Stimulated activated CD4-positive, alpha-beta T cell treated with anti-CD3 and anti-CD28 coated beads, Interleukin-1b, Interleukin-23, amount 100 ng/mL, for 24 hours (primary cell): Measurements from ENCODE around the gene PSIP1.
"Not testable (repeated sequence)": the region's sequence is repeated elsewhere in the genome, so short reads cannot be mapped to it uniquely, and the experiment has no call there.

Experiments used
- DNase-seq, 4 experiments: peaks; one replicate each; pipeline ENCODE4 v3.0.0-alpha.2; 2020; ENCODE audit warnings: low read depth in 4 of 4, low spot score in 1 of 4

PSIP1 gene

DNA sequence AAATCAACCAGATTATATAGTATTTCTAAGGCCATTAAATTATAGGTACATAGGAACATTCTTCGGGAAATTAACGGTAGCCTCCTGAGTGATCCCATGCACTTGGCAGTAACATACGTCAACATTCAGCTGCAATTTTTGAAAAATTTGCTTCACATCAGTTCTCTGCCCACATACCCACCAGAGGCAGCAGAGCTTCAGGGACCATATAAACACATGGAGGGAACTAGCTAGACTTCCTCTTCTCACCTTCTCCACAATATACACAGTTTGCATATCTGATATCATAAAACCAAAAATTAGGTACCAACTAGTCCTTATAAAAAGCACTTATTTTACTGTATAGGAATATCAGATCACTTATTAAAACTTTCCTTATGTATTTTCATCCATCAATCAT, 4.8 kb downstream of the PSIP1 start:
- no peak for DNase-seq

DNA sequence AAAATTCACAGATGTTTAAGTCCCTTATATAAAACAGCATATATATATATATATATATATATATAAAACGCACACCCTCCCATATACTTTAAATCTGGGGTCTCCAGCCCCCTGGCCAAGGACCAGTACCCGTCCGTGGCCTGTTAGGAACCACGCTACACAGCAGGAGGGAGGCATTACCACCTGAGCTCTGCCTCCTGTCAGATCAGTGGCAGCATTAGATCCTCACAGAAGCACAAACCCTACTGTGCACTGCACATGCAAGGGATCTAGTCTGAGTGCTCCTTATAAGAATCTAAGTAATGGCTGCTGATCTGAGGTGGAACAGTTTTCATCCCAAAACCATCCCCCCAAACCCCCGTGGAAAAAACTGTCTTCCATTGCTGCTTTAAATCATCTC, 9.0 kb downstream of the PSIP1 start:
- DNase-seq = no peak

DNA sequence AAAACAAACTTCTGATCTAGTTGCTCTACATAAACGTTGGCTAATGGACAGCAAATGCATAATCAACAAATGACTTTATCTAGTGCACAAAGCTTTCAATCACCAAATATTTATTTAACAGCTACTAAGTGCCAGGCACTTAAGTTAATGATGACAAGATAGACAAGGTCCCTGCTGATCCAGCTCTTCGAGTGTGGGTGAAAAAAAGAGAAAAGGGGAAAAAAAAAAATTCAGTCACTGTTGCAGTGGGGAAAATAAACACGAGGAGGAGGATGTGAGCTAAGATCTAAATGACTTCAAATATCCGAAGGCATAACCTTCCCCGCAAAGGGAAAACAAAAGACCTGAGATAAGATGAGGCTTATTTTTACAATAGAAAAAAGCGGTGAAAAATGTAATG, 9.6 kb downstream of the PSIP1 start:
- no peak for DNase-seq

DNA sequence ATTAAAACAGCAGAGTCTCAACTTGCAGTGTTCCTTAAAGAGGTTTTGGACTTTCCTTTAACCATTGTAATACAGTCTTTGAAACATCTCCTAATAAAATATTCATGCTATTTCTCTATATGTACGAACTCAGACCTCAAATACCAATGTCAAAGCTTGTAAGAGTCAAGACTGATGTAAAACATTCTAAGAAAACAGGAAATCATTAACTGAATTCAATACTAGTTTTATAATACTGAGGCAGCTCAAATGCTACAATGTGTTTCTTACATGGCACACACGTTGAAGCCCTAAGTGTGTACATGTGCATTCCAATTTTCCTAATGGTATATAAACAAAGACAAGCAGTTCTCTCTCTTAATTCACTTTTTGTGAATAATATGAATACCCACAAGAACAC, 11.6 kb downstream of the PSIP1 start:
- DNase-seq = no peak

DNA sequence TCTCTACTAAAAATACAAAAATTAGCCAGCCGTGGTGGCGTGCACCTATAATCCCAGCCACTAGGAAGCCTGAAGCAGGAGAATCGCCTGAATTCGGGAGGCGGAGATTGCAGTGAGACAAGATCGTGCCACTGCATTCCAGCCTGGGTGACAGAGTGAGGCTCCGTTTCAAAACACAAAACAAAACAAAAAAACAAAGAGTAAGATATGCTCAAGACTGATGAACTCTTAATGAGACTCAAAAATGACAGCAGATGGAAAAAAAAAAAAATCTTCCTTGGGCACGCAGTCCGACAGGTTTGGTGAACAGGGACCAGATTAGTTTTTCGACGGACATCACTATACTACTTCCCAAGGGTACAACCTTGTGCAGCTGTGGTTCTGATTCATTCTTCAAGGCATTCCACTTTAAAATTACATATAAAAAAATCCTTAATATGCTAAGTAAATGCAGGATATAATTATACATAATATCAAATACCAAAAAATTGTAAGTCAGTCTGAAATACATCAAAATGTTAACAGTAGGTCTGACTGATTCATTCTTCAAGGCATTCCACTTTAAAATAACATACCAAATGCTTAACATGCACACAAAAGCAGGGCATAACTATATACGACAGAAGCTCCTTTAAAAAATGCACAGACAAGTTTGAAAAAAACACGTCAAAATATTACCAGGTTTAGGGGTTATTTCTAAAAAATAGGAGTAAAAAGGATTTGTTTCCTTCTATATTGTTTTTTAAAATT, 12.3 kb downstream of the PSIP1 start:
- no peak for DNase-seq

DNA sequence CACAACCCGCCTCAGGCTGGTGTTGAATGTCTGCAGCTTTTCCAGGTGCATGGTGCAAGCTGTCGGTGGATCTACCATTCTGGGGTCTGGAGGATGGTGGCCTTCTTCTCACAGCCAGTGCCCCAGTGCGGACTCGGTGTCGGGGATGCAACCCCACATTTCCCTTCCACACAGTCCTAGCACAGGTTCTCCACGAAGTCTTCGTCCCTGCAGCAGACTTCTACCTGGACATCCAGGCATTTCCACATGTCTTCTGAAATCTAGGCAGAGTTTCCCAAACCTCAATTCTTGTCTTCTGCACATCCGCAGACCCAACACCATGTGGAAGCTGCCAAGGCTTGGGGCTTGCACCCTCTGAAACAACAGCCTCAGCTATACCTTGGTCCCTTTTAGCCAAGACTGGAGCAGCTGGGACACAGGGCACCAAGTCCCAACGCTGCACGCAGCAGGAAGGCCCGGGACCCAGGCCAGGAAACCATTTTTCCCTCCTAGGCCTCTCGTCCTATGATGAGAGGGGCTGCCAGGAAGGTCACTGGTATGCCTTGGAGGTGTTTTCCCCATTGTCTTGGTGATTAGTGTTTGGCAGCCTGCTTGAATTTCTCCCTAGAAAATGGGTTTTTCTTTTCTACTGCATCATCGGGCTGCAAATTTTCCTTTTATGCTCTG, 18.2 kb downstream of the PSIP1 start:
- no peak for DNase-seq

DNA sequence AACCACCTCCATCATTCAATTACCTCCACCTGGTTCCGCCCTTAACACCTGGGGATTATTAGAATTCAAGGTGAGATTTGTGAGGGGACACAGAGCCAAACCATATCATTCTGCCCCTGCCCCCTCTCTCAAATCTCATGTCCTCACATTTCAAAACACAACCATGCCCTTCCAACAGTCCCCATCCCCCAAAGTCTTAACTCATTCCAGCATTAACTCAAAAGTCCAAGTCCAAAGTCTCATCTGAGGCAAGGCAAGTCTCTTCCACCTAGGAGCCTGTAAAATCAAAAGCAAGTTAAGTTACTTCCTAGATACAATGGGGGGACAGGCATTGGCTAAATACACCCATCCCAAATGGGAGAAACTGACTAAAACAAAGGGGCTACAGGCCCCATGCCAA, 18.8 kb downstream of the PSIP1 start:
- no peak for DNase-seq

DNA sequence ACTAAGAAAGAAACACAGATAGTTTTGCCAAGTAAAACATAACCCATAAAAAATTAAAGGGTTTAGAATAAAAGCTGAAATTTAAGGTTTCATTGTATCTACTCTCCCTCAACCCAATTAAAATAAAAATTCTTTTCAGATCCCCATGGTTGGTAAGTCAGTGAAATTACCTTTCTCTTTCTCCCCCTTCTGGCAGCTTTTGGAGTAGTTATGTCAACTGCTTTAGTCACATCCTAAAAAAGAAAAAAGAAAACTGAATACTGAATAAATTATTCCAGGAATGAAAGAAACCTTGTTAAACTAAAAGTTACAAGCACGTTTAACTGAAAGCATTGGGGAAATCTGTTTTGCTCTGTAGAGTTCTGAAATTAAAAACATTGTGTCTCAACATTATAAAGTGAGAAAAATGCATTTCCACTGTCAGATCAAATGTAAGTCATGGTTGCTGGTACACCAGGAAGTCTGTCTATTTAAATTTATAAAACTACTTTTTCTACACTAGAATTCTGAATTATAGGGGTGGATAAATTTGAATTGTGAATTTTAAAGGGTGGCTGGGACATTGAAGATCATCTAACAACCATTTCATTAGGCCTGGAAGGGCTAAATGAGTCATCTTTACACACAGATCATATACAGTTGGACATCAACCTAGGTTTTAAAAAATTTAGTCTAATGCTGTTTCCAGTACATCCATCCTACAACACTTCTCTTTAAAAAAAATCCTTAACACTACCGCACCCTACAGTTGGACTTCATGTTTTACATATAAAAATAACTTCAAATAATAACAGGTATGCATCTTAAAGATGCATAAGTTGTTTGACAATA, 24.7 kb downstream of the PSIP1 start:
- DNase-seq = no peak

DNA sequence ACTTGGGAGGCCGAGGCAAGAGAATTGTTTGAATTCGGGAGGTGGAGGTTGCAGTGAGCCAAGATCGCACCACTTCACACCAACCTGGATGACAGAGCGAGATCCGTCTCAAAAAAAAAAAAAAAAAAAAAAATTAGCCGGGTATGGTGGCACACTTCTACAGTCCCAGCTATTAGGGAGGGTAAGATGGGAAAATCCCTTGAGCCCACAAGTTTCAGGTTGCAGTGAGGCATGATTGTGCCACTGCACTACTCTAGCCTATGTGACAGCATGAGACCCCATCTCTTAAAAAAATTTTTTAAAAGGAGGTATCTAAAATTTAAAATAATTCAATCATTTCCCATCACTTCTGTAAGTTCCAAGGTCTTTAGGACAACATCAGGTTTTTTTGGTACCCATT, 26.0 kb downstream of the PSIP1 start:
- no peak for DNase-seq

DNA sequence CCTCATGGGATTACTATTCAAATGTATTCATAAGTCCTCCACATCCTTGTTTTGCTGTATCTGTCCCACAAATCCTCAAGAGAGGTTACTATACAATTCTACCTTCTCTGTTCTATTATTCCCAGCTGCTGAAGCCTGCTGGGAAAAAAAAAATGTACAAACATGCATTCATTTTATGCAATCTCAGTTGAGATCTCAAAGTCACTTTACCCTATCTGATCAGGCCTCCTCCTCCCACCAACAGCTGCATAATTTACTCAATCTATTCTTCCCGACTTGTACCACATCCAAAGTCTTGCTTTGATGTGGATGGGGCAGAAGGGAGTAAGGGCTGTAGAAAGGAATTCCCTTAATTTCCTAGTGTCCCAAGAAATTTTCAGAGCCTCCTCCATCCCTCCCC, 28.6 kb downstream of the PSIP1 start:
- DNase-seq = no peak

DNA sequence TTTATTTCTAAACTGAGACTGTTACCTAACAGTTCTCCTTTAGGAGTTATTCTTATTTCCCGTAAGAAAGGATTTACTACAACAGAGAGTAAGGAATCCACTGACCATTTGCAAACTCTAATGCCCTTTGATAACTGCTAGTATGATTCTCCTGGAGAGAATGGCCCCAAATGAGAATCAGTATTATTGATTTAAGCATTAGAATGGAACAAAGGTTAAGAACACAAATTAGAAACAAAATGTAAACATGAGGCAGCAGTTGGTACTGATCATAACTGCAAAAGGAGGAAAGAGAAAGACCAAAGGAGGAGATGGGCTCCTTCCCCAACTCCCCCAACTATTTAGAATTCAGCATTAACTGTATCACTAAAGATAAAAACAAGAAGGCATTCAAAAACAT, 30.7 kb downstream of the PSIP1 start:
- DNase-seq = no peak

DNA sequence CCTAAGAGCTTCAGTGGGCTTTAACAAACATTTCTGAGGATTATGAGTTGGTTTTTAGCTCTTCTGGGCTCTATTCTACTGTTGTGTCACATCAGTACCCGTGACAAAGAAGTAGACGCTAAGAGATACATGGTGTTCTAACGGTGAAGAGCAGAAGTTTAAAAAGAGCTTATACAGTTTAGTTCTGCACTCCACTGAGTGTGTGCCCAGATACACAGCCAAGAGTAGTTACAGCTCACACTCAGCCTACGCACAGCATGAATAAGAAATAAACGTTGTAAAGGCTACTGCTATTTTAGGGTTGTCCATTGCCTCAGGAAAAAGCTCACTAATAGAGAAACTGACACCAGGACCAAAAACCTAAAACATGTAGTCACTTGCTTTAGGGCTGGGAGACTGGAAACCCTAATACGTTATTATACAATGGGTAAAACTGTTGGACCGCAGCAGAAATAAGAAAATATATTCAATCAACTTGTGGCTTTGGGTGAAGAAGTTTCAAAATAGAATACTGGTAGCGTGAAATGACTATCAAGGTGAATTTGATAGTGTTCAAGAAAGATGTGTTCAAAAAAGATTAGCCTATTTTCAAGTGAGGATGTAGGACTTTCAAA, 34.7 kb downstream of the PSIP1 start:
- DNase-seq = no peak

DNA sequence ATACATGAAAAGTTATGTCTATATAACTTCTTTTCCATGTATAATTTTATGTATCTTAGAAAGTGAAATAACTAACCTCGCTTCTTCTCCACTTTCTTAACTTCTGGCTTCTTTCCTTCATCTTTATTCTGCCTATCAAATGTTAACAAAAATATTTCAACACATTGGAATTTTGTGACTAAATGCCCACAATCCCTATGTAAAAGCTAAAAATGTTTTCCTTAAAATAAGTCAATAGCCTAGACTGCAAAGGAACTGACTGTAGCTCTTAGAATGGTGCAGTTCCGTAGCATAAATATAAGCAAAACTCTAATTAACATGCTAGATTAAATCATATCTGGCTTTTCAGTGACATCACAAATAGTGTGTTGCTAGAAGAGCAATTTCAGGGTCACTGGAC, 40.9 kb downstream of the PSIP1 start:
- DNase-seq = no peak

DNA sequence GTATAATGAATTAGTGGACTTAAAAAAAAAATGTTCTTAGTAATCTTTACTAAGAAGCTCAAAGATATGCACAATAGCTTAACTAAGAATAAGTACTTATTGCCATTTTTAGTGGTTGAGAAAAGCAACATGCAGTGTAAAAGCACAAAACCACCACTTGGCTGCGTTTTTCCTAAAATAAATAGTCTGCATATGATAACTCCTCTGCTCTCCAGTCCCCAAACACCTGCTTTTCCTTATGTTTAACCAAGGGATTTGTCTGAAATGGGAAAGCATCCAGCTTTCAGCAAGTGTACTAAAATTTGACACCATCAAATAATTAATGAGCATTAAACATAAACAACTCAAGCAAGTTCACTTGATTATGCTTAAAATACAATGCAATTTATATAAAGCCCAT, 41.4 kb downstream of the PSIP1 start:
- no peak for DNase-seq

DNA sequence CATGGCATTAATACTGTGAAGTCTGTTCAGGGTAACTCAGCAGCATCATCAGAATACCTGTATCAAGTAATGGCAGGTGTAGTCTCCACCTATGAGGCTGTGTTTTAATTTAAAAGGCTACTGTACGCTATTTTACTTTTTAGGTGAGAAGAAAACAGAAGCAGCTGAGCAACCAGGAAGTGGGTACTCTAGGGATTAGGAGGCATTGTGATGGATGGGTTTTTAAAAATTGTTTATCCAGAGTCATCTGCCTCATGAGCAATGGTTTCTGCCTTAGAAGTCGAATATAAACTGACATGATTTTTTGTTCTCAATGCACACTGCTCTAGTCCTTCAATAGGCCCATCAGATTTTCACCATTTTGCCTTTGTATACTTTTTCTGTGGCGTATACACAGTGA, 42.6 kb downstream of the PSIP1 start:
- no peak for DNase-seq

DNA sequence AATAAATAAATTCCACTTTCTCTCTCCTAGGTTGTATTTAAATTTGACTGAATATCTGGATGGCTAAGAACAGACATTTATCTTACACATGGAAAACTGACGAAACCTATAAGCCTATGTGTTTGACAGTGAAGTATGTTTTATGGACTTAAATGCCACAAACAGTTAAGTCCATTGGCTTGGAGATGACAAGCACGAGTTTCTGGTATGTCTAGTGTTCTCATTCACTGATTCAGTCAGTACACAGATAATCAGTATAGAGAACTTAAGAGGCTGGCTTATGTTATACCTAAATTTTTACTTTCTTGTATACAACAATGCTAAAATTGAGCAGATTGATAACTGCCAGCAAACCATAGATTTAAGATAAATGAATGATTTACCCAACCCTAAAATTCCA, 49.2 kb downstream of the PSIP1 start:
- no peak for DNase-seq

DNA sequence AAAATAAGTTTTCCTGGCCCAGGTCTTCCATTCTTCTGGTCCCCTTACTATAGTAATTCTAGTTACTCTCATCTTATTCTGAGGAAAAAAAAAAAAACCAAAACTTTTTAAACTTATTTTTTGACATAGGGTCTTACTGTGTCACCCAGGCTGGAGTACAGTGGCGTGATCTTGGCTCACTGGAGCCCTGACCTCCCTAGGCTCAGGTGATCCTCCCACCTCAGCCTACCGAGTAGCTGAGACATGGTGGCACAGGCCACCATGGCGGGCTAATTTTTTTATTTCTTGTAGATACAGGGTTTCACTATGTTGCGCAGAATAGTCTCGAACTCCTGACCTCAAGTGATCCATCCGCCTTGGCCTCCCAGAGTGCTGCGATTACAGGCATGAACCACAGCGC, 49.7 kb downstream of the PSIP1 start:
- no peak for DNase-seq

DNA sequence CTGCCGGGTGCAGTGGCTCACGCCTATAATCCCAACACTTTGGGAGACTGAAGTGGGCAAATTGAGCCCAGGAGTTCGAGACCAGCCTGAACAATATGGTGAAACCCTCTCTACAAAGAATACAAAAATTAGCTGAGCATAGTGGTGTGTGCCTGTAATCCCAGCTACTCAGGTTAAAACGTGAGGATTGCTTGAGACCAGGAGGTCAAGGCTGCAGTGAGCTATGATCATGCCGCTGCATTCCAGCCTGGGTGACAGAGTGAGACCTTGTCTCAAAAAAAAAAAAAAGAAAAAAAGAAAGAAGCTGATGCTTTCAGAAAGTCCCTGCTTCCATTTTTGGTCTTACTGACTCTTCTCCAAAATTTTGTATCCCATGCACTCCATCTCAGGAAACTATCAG, 56.8 kb downstream of the PSIP1 start:
- no peak for DNase-seq

DNA sequence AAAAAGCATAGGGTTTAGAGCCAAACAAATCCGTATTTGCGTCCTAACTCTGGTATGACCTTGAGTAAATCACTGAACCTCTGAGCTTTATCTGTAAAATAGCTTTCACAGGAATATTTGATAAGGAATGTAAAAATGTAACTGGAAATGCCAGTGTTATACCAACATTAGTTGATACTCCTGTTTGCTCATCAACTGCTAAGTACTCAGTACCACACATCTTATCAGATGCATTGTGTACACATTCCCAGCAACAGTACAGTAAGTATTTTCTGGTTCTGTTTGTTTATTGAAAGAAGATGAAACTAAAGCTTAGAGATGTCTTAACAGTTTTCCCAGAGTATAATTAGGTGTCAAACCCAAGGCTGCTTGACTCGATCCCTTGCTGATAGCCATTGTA, 66.6 kb downstream of the PSIP1 start:
- no peak for DNase-seq

DNA sequence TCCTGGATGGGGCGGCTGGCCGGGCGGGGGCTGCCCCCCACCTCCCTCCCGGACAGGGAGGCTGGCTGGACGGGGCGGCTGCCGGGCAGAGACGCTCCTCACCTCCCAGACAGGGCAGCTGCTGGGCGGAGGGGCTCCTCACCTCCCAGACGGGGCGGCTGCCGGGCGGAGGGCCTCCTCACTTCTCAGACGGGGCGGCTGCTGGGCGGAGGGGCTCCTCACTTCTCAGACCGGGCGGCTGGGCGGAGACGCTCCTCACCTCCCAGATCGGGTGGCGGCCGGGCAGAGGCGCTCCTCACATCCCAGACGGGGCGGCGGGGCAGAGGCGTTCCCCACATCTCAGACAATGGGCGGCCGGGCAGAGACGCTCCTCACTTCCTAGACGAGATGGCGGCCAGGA, 68.5 kb downstream of the PSIP1 start:
- DNase-seq = not testable (repeated sequence)

DNA sequence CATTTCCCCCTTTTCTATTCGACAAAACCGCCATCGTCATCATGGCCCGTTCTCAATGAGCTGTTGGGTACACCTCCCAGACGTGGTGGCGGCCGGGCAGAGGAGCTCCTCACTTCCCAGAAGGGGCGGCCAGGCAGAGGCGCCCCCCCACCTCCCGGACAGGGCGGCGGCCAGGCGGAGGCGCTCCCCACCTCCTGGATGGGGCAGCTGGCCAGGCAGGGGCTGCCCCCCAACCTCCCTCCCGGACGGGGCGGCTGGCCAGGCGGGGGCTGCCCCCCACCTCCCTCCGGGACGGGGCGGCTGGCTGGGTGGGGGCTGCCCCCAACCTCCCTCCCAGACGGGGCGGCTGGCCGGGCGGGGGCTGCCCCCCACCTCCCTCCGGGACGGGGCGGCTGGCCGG, 68.9 kb downstream of the PSIP1 start:
- not testable (repeated sequence) for DNase-seq

DNA sequence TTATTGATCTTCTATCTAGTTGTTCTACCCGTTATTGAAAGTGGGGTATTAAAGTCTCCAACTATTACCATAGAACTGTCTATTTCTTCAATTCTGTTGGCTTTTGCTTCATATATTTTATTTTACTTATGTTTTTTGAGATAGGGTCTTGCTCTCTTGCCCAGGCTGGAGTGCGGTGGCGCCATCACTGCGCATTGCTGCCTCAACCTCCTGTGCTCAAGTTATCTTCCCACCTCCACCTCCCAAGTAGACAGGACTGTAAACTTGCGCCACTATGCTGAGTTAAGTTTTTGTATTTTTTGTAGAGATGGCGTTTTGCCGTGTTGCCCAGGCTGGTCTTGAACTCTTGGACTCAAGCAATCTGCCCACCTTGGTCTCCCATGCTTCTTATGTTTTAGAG, 71.9 kb downstream of the PSIP1 start:
- DNase-seq = no peak
